AG09309 (cell line): Measurements from ENCODE around the gene CPZ.

Experiments used
- DNase-seq: peaks from one replicate; pipeline ENCODE4 v3.0.0-alpha.2; 2010; ENCODE audit warnings: low read depth
- H3K4me3 ChIP-seq: 2 replicates; pipeline ENCODE4 v1.5.1; 2011; ENCODE audit warnings: mild to moderate bottlenecking, low read depth, low read length, moderate library complexity; ENCODE audit not compliant: control insufficient read depth
- CTCF ChIP-seq: IDR thresholded peaks from 2 replicates; pipeline ENCODE4 v1.5.1; 2011; ENCODE audit warnings: mild to moderate bottlenecking, low read depth, low read length, inconsistent platforms; ENCODE audit not compliant: insufficient read depth, control insufficient read depth; ENCODE audit errors: missing control alignments

Gene CPZ

GRCh38 chr4:8546766-8547107 lies 45.8 kb upstream of the CPZ start:
- DNase-seq = no peak
- no peak for TF ChIP-seq CTCF
- no peak overlapping the region for H3K4me3 ChIP-seq

DNA sequence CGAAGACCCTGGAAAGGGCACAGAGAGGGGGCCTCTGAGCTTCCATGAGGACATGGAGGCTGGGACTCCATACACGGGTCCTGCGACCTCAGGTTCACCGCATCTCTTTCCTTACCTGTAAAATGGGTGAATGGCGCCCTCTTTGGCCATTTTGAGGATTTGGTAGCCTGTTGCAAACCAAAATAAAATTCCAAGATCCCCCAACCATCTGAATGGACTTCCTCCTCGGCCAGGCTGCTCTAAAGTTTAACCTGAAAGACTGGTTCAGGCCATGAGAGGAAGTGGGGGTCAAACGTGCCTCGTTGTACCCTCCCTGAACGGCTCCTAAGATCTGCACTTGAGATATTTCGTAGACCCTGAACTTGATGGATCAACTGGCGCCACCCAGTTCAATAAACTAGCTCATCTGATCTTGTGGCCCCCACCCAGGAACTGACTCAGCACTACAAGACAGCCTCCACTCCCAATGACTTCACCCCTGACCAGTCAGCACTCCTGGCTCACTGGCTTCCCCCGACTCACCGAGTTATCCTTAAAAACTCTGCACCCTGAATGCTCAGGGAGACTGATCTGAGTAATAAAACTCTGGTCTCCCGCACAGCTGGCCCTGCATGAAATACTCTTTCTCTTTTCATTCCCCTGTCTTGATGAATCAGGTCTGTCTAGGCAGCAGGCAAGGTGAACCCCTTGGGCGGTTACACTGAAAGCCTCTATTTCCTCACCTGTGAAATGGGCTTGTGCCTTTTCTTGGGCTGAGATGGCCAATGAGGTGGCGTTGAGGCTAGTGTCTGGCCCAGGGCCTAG lies 45.3 kb upstream of the CPZ start:
- no peak overlapping the region for H3K4me3 ChIP-seq
- TF ChIP-seq CTCF = peak; percentile 6
- DNase-seq = no peak

DNA sequence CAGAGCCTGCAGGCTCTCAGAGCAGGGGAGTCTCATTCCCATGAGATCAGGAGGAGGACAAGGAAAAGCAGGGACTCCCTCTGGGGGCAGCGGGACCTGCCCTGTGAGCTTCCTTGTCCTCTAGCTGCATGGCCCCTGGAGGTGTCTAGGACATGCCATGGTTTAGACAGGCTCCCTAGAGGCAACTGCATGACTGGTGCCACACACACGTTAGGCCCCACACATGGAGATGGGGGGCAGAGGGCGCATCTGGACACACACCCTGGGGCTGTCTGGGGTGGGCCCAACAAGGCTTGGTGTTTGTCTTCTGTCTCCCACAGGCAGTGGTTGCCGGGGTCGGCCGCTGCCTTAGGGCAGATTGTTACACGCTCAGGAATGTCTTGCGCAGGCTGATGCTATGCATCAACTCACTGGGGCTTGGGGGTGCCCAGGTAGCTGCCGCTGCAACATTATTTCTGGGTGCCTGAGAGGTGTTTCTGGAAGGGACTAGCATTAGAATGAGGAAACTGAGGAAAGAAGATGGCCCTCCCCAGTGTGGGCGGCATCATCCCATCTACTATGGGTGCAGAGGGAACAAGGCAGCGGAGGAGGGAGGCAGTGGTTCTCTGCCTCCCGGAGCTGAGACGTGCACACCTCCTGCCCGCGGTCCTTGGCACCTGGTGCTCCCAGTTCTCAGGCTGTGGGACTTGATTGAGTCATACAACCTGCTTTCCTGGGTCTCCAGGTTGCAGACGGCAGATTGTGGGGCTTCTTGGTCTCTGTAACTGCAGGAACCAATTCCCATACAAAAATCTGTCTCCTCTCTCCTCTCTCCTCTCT lies 44.4 kb upstream of the CPZ start:
- H3K4me3 ChIP-seq = no peak overlapping the region
- TF ChIP-seq CTCF = no peak
- no peak for DNase-seq

DNA sequence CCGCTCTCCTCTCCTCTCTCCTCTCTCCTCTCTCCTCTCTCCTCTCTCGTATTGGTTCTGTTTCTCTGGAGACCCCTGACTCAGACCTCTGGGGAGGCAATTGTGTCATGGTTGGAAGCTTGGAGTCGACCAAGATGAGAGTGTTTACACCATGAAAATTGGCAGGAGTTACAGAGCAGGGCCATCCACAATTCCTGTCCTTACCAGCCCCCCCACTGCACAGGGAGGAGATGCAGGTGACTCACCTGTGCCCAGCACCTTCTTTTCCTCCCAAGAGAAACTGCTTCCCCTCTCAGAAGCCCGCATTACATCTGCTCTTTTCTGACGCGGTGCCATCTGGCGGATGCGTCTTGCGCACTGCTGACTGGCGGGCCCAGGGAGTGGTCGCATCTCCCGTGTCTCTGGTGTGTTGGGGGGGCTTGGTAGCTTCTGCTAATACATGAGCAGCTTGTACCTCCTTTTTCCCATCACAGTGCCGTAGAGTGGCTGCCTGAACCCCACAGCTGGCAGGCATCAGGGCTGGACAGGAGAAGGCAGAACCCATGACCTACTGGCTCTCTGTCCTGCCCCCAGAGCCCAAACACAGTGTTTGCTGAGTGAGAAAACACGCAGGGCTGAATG lies 43.7 kb upstream of the CPZ start:
- no peak for DNase-seq

DNA sequence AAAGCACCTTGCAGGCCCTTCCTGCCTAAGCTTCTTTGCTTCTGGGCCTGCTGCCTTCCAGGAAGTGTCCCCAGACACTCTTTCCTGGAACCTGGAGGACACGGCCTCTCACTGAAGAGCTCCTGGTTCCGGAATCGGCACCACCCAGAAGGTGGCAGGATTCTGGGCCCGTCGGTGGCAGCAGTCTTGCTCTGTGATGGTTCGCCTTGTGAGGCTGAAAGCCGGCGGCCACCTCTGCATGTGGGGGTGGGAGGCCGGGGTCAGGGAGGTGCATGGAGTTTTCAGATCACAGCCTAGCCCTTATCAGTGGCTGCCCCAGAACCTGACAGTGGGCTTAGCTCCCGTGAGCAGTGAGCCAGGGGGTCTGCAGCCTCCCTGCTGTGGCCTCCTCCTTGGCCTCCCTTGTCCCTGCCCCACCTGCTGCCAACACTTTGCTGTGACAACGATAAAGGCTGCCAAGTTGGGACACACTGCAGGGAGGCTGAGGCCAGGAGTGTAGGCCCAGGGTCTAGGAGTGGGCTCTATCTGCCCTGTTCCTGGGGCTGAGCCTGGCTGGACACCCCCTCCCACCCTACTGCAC lies 43.1 kb upstream of the CPZ start:
- no peak for DNase-seq
- no peak for TF ChIP-seq CTCF
- no peak overlapping the region for H3K4me3 ChIP-seq

More for the DNA sequence above, 43.7 kb upstream of the CPZ start:
- H3K4me3 ChIP-seq = no peak overlapping the region
- no peak for TF ChIP-seq CTCF

GRCh38 chr4:8550691-8551090 lies 41.9 kb upstream of the CPZ start:
- no peak for TF ChIP-seq CTCF
- no peak for DNase-seq
- H3K4me3 ChIP-seq = no peak overlapping the region
